Caco-2 (cell line): ENCODE results near the gene CLTB. TPM values are rescaled to one million over a fixed set of nuclear protein-coding genes. Genes with fewer than 3 reads are reported as not detected.

Experiments
- BruUV-seq: library from RNA; stranded (reverse); fragments of 400-500 nt; replicated peaks from 2 replicates; lab custom pipeline; 2021; lab: Mats Ljungman, UMichigan
- CTCF ChIA-PET: fragments of 300-600 bp; sonication (Branson Sonifier 250); formaldehyde crosslinking; loops from one replicate; lab custom pipeline; 2022; ENCODE audit warnings: antibody characterized with exemption; lab: Charles Lee
- POLR2A ChIA-PET: fragments of 300-600 bp; sonication (Branson Sonifier 250); formaldehyde crosslinking; loops from one replicate; lab custom pipeline; 2022; ENCODE audit warnings: antibody characterized with exemption; lab: Charles Lee
- DNase-seq, 2 experiments: peaks; one replicate each; pipeline versions ENCODE4 v3.0.0 to v3.0.0-alpha.2; 2020 to 2022
- H3K27me3 ChIP-seq: replicated peaks from 2 replicates; pipeline ENCODE4 v1.6.0; 2011; ENCODE audit warnings: low read length; ENCODE audit not compliant: control insufficient read depth, insufficient read depth
- H3K36me3 ChIP-seq: 2 replicates; pipeline ENCODE4 v1.5.1; 2011; ENCODE audit warnings: low read length; ENCODE audit not compliant: control insufficient read depth, insufficient read depth
- H3K4me1 ChIP-seq: fragments of 250-450 bp; sonication (Bioruptor Pico); 2 replicates; pipeline ENCODE4 v1.5.1; 2020; ENCODE audit warnings: mild to moderate bottlenecking
- H3K4me3 ChIP-seq: 2 replicates; pipeline ENCODE4 v1.5.1; 2011; ENCODE audit warnings: low read depth, mild to moderate bottlenecking, control low read depth, low read length
- H3K9me3 ChIP-seq: fragments of 250-450 bp; sonication (Bioruptor Pico); 2 replicates; pipeline ENCODE4 v1.5.1; 2020; ENCODE audit warnings: mild to moderate bottlenecking, moderate library complexity
- H3K27ac Mint-ChIP-seq: one replicate; pipeline ENCODE4 v1.8.0; 2022; ENCODE audit warnings: mixed read lengths; ENCODE audit not compliant: unreplicated experiment
- H3K27me3 Mint-ChIP-seq: one replicate; pipeline ENCODE4 v1.8.0; 2022; ENCODE audit warnings: mixed read lengths; ENCODE audit not compliant: insufficient read depth, unreplicated experiment
- H3K36me3 Mint-ChIP-seq: one replicate; pipeline ENCODE4 v1.8.0; 2022; ENCODE audit warnings: mild to moderate bottlenecking, mixed read lengths; ENCODE audit not compliant: insufficient read depth, unreplicated experiment
- H3K4me1 Mint-ChIP-seq: one replicate; pipeline ENCODE4 v1.8.0; 2022; ENCODE audit warnings: low read depth, mixed read lengths; ENCODE audit not compliant: unreplicated experiment
- H3K4me3 Mint-ChIP-seq: one replicate; pipeline ENCODE4 v1.8.0; 2022; ENCODE audit warnings: mild to moderate bottlenecking, moderate library complexity, mixed read lengths; ENCODE audit not compliant: unreplicated experiment
- H3K9me3 Mint-ChIP-seq: one replicate; pipeline ENCODE4 v1.8.0; 2022; ENCODE audit warnings: mixed read lengths; ENCODE audit not compliant: unreplicated experiment
- intact Hi-C: fragments of 100-400 bp; cut with micrococcal nuclease; formaldehyde crosslinking; loops from one replicate; pipeline ENCODE4 v1.10.0; 2022; ENCODE audit not compliant: unreplicated experiment
- total RNA-seq: library from RNA; stranded (reverse); gene quantifications from 2 replicates; pipeline ENCODE4 v1.2.3, GENCODE V29; 2022
- TF ChIP-seq, protein P1 (sequence below), 2 experiments: fragments of 200-600 bp in 1 of 2; IDR thresholded peaks; 1 replicate in 1 of 2; 2 replicates in 1 of 2; pipeline versions ENCODE4 v1.5.1 to v1.8.0; 2011 to 2022; ENCODE audit warnings: antibody characterized with exemption in 1 of 2, control low read depth in 1 of 2, inconsistent platforms in 1 of 2, low read depth in 1 of 2, low read length in 1 of 2, mild to moderate bottlenecking in 1 of 2, moderate library complexity in 1 of 2; ENCODE audit not compliant: insufficient read depth in 1 of 2, severe bottlenecking in 1 of 2, unreplicated experiment in 1 of 2

The CLTB gene
- total RNA-seq, 1 experiment from 2014 or later, result 78.9 TPM

DNA sequence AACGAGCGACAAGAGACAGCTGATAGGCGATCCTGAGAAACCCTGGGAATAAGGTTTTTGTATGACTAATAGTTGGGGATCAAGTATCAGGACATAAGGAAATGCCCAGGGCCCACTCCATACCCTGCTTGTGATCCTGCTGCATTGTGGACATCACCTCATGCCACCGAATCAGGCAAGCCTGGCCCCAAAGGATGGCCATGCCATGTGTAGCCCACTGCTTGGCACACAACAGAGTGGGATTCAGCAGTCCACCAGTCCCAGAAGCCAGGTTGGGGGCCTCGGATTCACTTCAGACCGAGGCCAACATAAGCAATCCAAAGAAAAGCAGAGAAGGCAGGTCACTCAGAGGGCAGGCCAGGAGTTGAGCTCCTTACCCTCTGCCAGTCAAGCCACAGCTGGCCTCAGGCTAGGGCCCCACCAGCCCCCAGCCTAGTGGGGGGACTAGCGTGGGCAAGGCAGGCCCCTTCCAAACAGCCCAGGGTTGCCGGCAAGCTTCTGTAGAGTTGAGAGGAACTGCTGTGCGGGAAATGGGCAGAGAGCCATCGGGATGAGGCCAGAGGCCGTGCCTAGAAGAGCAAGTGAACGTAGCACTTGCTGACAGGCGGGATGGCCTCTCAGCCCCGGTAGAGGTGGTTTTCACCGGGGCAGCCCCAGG lies 33.0 kb downstream of the CLTB start:
- H3K9me3 ChIP-seq, result no peaks in the 10 kb centered on the region
- POLR2A ChIA-PET, result no interaction called here
- intact Hi-C loops, result no loop called here
- no peaks in the 10 kb centered on the region for H3K4me1 Mint-ChIP-seq
- H3K36me3 ChIP-seq, result no peaks in the 10 kb centered on the region
- no peak overlapping the region for H3K4me3 Mint-ChIP-seq
- no peaks in the 10 kb centered on the region for H3K27me3 Mint-ChIP-seq
- no peak for DNase-seq
- peaks cover 4% of the 10 kb centered on the region; the same call in 1 of the 2 replicates for H3K4me1 ChIP-seq
- H3K9me3 Mint-ChIP-seq, result no peaks in the 10 kb centered on the region
- H3K27ac Mint-ChIP-seq, result no peak overlapping the region
- CTCF ChIA-PET, result no interaction called here
- BruUV-seq, result no TSS peak
- H3K4me3 ChIP-seq, result no peak overlapping the region
- no peaks in the 10 kb centered on the region for H3K27me3 ChIP-seq
- TF ChIP-seq, protein P1, sequence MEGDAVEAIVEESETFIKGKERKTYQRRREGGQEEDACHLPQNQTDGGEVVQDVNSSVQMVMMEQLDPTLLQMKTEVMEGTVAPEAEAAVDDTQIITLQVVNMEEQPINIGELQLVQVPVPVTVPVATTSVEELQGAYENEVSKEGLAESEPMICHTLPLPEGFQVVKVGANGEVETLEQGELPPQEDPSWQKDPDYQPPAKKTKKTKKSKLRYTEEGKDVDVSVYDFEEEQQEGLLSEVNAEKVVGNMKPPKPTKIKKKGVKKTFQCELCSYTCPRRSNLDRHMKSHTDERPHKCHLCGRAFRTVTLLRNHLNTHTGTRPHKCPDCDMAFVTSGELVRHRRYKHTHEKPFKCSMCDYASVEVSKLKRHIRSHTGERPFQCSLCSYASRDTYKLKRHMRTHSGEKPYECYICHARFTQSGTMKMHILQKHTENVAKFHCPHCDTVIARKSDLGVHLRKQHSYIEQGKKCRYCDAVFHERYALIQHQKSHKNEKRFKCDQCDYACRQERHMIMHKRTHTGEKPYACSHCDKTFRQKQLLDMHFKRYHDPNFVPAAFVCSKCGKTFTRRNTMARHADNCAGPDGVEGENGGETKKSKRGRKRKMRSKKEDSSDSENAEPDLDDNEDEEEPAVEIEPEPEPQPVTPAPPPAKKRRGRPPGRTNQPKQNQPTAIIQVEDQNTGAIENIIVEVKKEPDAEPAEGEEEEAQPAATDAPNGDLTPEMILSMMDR (IDR thresholded peaks at IDR 0.05; ENCODE audit: insufficient read depth in 1 of 2, low read depth in 1 of 2, low read length in 1 of 2, severe bottlenecking in 1 of 2, unreplicated experiment in 1 of 2), result no peak
- H3K36me3 Mint-ChIP-seq, result peaks cover 64% of the 10 kb centered on the region

DNA sequence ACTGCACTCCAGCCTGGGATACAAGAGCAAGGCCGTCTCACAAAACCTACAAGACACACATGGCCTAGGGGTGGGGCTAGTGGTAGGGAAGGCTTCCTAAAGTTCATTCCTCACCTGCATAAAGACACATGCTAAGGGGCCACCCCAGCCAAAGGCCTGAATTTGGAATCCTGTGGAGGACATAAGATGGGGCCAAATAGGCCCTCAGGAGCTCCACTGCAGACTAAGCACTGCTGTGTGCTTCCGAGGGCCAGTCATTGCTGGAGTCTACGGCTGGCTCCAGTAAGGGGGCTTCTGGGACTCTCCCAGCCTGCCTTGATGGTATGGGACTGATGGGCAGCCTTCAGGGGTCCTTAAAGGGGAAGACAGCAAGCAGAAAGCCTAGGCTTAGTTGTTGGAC lies 33.6 kb downstream of the CLTB start:
- POLR2A ChIA-PET, result no interaction called here
- no TSS peak for BruUV-seq
- no peaks in the 10 kb centered on the region for H3K9me3 ChIP-seq
- Mint-ChIP-seq H3K27me3 (no peaks in the 10 kb centered on the region), H3K4me3 (no peak overlapping the region), H3K36me3 (peaks cover 58% of the 10 kb centered on the region), H3K27ac (no peak overlapping the region), H3K9me3 (no peaks in the 10 kb centered on the region), H3K4me1 (no peaks in the 10 kb centered on the region)
- H3K4me1 ChIP-seq, result peaks cover 4% of the 10 kb centered on the region; the same call in 1 of the 2 replicates
- H3K4me3 ChIP-seq, result no peak overlapping the region
- no peaks in the 10 kb centered on the region for H3K36me3 ChIP-seq
- H3K27me3 ChIP-seq, result no peaks in the 10 kb centered on the region
- intact Hi-C loops, result no loop called here
- CTCF ChIA-PET, result no interaction called here
- DNase-seq, result no peak
- TF ChIP-seq, protein P1 (IDR thresholded peaks at IDR 0.05; ENCODE audit: insufficient read depth in 1 of 2, low read depth in 1 of 2, low read length in 1 of 2, severe bottlenecking in 1 of 2, unreplicated experiment in 1 of 2), result no peak

DNA sequence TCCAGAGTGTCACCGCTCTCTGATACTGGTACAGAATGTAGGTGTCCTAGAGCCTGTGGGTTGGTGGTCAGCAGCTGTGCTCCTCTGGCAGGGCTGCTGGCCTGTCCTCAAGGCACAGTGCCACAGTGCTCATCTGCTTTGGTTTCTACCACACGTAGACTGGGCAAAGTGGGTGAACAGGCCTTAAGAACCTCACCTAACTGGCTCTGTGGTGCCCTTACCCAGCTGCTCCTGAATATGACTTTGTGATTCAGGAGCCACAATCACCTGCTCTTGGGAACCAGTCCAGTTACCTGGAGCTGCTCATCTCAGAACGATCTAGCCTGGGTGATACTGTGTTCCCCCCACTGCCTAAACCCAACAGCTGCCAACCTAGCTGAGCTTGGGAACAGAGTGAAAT lies 34.4 kb downstream of the CLTB start:
- DNase-seq, result no peak
- ChIA-PET POLR2A (no interaction called here), CTCF (interaction anchor here (0.6 kb wide), 1 partner anchor 156 kb away, joined by 3 read pairs; no protein-coding TSS in a partner anchor)
- no peak overlapping the region for H3K4me3 ChIP-seq
- TF ChIP-seq, protein P1 (IDR thresholded peaks at IDR 0.05; ENCODE audit: insufficient read depth in 1 of 2, low read depth in 1 of 2, low read length in 1 of 2, severe bottlenecking in 1 of 2, unreplicated experiment in 1 of 2), result no peak
- intact Hi-C loops, result no loop called here
- H3K36me3 ChIP-seq, result no peaks in the 10 kb centered on the region
- H3K4me1 ChIP-seq, result no peaks in the 10 kb centered on the region; the same call in 1 of the 2 replicates
- H3K4me1 Mint-ChIP-seq, result no peaks in the 10 kb centered on the region
- no peaks in the 10 kb centered on the region for H3K9me3 ChIP-seq
- no TSS peak for BruUV-seq
- no peak overlapping the region for H3K27ac Mint-ChIP-seq
- peaks cover 50% of the 10 kb centered on the region for H3K36me3 Mint-ChIP-seq
- H3K9me3 Mint-ChIP-seq, result no peaks in the 10 kb centered on the region
- no peak overlapping the region for H3K4me3 Mint-ChIP-seq
- no peaks in the 10 kb centered on the region for H3K27me3 Mint-ChIP-seq
- H3K27me3 ChIP-seq, result no peaks in the 10 kb centered on the region
